Measurements from ENCODE around the gene ASGR2.
"Not testable (repeated sequence)": the region's sequence is repeated elsewhere in the genome, so short reads cannot be mapped to it uniquely, and the experiment has no call there.

The ASGR2 gene, protein sequence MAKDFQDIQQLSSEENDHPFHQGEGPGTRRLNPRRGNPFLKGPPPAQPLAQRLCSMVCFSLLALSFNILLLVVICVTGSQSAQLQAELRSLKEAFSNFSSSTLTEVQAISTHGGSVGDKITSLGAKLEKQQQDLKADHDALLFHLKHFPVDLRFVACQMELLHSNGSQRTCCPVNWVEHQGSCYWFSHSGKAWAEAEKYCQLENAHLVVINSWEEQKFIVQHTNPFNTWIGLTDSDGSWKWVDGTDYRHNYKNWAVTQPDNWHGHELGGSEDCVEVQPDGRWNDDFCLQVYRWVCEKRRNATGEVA

DNA sequence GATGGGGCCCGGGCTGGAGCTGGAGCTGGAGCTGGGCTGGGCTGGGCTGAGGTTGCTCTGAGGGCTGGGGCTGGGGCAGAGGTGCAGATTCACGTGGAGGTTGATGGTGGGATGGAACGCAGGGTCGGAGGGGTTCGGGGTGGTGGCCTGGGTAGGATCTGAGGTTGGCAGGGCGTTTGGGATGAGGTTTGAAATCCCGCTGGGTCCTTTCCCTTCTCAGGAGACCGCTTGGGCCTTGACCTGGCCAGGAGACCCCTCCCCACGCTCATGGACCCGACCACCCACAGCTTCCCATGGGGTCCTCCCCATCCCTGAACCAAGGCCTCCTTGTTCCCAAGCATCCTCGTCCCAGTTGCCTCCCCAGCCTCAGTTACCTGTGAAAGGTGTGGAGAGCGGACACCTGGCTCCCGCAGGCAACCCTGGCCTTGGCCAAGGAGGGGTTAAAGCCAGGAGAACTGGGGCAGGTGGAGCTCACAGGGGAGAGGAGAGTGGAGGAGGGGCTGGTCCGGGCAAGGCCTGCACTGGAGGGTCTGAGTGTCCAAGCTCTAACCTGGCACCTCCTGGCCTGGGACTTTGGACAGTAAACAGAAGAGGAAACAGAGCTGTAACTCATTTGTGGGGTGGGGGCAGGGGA is at the start of gene ASGR2:
TSS of gene ASGR2 (minus strand) at position 582 of the 634 bp plus-strand sequence. CDS start 582 bp downstream, outside the sequence.
- no peak within 1 kb of the TSS for H3K4me3 ChIP-seq (ENCODE audit: low read length)
- no peak for TF ChIP-seq ZNF274 (IDR thresholded peaks at IDR 0.05; ENCODE audit: low read depth, low read length)

DNA sequence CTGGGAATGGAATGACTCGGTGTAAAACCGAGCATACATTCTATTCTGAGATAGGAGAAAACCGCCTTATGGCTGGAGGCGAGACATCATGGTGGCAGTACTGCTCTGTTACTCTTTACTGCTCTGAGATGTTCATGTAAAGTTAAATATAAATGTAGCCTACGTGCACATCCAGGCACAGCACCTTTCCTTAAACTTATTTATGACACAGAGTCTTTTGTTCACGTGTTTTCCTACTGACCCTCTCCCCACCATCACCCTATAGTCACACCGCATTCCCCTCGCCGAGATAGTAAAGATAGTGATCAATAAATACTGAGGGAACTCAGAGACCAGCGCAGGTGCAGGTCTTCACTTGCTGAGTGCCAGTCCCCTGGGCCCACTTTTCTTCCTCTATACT is 44.9 kb upstream of the ASGR2 start:
- not testable (repeated sequence) for H3K4me3 ChIP-seq (ENCODE audit: low read length)

DNA sequence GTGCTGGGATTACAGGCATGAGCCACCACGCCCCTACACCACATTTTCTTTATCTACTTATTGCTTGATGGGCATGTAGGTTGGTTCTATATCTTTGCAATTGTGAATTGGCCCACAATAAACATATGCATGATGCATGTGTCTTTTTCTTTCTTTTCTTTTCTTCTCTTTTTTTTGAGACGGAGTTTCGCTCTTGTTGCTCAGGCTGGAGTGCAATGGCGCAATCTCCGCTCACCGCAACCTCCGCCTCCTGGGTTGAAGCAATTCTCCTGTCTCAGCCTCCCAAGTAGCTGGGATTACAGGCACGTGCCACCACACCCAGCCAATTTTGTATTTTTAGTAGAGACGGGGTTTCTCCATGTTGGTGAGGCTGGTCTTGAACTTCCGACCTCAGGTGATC is 43.8 kb upstream of the ASGR2 start:
- H3K4me3 ChIP-seq (ENCODE audit: low read length) = not testable (repeated sequence)

DNA sequence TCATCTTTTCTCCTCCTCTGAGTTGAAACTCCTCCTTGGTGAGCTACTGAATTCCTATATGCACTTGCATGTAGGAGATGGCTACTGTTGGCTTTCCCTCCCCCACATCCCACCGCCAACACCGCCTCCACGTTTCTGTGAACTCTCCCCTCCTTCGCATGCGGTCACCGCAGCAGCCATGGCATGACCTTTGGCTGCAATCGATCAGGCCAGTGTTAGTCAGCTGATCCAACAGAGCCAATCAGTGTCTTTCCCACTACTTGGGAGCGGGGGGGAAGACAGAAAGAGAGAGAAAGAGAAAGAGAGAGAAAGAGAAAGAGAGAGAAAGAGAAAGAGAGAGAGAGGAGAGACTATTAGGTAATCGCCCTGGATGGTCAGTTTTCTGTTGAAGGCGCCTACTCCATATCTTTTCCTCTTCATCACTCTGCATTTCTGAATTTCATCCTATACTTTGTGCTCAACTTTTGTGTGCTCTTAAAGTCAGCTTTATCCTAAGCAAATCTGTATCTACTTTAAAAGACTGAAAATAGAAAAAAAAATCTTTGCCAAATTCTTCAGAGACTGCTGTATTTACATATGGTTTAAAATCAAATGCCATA is 41.8 kb upstream of the ASGR2 start:
- no peak overlapping the region for H3K4me3 ChIP-seq (ENCODE audit: low read length)
- no peak for TF ChIP-seq ZNF274 (IDR thresholded peaks at IDR 0.05; ENCODE audit: low read depth, low read length)

DNA sequence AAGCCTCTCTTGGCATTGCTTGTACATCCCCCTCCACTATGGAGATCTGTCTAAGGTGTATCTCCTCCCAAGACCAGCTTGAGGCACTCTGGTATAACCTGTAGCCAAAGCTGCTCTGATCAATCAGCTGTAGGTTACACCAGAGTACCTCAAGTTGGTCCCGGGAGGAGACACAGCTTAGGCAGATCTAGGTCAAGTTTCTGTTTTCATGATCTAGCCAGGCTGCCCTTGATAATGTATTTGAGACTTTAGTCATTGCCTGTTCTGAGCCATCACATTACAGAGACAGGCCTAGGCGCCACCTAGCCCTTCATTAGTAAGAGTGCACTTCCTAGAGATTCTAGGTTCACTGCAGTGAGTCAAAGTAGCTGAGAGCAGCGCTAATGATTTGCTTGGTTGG is 33.1 kb upstream of the ASGR2 start:
- no peak overlapping the region for H3K4me3 ChIP-seq (ENCODE audit: low read length)
- no peak for TF ChIP-seq ZNF274 (IDR thresholded peaks at IDR 0.05; ENCODE audit: low read depth, low read length)

DNA sequence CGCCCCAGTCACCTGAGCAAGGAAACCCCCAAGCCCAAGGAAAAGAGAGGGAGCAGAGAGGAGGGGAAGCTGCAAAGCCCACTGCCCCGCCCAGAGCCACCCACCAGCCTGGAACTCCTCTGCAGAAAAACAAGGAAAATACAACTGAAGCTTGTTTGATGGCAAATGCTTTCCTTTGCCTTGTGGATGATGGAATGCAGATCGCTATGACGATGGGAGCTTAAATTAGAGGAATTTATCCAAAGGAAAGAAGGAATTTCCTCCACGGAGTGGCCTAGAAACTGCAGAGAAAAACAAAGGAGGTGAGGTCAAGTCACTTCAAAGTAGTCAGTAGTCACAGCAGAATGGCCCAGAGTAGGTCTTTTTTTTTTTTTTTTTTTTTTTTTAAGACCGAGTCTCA is 31.5 kb upstream of the ASGR2 start:
- TF ChIP-seq ZNF274 (IDR thresholded peaks at IDR 0.05; ENCODE audit: low read depth, low read length) = no peak
- H3K4me3 ChIP-seq (ENCODE audit: low read length) = no peak overlapping the region

DNA sequence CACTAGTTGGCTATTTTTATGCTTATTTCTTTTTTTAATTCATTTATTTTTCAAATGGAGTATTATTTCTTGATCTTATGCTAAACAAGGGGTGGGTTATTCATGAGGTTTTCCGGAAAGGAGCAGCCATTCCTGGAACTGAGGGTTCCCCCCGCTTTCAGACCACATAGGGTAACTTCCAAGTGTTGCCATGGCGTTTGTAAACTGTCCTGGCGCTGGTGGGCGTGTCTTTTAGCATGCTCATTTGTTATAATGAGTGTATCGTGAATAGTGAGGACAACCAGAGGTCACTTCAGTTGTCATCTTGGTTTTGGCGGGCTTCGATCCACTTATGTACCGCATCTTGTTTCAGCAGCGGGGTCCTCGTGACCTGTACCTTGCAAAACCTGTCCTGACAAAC is 29.6 kb upstream of the ASGR2 start:
- TF ChIP-seq ZNF274 (IDR thresholded peaks at IDR 0.05; ENCODE audit: low read depth, low read length) = no peak
- no peak overlapping the region for H3K4me3 ChIP-seq (ENCODE audit: low read length)

DNA sequence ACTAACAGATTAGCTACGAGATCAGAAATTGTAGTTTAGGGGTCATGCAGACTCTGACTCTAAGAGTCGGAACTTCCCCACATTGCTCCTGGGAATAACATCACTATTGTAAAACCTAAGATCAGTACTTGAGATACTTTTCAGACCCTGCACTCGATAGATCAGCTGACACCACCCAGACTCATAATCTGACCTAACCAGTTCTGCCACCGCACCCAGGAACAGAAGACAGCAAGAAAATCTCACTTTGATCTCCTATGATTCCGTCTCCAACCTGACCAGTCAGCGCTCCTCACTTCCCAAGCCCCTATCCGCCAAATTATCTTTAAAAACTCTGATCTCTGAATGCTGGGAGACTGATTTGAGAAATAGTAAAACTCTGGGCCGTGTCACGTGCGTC is 27.2 kb upstream of the ASGR2 start:
- no peak for TF ChIP-seq ZNF274 (IDR thresholded peaks at IDR 0.05; ENCODE audit: low read depth, low read length)
- H3K4me3 ChIP-seq (ENCODE audit: low read length) = no peak overlapping the region

DNA sequence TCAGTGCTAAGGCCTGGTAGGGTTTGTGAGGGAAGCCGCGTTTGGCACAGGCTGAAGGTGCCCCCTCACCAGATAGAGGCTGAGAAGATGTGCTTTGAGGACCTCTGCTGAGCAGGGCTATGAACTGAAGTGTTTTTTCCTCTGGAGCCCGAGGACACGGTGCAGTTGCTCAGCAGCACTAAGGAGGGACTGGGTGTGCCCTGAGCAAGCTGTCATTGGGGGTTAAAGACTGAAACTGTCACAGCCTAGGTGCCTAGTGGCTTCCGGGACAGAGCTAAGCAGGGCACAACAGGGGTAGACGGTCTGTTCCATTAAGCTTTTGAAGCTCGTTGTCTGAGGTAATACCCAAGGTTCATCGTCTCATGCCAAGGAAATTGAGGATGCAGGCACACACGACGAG is 24.8 kb upstream of the ASGR2 start:
- no peak overlapping the region for H3K4me3 ChIP-seq (ENCODE audit: low read length)
- TF ChIP-seq ZNF274 (IDR thresholded peaks at IDR 0.05; ENCODE audit: low read depth, low read length) = no peak

DNA sequence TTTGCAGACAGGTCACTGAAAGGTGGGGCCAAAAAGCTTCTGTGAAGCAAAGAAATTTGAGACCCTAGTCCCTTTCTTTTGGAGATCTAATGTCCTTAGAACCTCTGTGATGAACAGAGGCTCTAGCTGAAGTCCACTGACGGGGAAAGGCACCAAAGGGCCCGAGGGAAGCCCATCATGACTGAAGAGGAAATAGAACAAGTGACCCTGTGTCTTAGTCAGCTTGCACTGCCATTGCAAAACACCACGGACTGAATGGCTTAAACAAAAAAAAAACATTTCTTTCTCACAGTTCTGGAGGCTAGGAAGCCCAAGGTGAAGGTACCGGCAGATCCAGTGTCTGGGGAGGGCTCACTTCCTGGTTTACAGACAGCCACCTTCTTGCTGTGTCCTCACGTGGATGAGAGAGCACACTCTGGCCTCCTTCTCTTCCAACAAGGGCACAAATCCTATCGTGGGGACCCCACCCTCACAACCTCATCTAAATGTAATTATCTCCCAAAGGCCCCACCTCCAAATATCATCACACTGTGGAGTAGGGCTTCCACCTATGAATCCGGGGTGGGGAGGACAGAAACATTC is 24.3 kb upstream of the ASGR2 start:
- H3K4me3 ChIP-seq (ENCODE audit: low read length) = no peak overlapping the region
- TF ChIP-seq ZNF274 (IDR thresholded peaks at IDR 0.05; ENCODE audit: low read depth, low read length) = no peak

DNA sequence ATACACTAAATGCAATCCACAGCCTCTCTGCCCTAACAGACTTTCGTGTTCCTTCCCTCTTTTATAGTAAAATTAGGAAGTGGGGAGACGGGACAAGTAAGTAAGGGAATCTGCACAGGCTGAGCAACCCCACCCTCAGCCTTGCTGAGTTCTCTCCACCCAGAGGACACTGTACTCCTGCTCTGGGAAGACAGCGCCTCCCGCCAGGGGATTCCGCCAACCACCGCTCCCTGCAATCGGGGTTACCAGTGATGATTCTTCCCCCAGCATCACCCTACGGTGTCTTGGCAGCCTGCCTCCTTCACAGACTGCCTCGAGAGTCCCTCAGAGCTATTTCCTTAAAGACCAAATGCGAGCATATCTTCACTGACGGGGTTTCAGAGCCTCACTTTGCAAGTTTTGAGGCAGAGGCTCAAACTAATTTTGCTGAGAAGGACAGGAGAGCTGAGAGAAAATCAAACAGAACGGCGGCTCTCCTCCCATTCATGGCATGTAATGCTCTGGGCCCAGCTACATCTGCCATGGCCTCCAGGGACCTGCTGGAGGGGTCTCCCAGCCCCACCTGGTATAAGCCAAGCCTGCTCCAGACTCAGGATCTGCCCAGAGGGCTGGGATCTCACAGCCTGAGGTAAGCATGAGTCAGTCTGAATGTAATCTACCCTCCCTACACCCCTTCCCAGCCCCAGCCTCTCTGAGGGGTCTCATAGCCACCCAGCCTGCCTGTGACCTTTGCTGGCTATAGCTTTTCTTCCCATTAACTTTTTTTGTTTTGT is 22.7 kb upstream of the ASGR2 start:
- no peak for TF ChIP-seq ZNF274 (IDR thresholded peaks at IDR 0.05; ENCODE audit: low read depth, low read length)
- H3K4me3 ChIP-seq (ENCODE audit: low read length) = no peak overlapping the region

DNA sequence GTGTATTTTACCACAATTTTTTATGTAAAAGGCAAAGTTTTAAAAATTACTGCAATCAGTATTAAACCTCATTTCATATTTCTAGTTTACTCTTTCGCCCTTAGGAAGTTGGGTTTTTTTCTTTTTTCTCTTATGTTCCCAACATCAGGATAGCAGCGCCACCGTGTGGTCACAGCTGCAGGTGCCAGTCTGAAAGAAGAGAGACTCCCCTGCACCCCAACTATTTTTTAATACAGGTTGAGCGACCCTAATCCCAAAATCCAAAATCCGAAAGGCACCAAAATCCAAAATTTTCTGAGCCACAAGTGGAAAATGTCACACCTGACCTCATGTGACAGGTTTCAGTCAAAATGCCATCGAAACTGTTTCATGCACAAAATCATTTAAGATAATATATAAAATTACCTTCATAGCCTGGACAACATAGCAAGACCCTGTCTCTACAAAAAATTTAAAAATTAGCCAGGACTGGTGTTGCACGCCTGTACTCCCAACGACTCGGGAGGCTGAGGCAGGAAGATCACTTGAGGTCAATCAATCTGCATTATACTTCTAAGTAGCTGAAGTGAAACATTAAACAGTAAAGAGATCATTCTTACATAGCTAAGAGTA is 21.8 kb upstream of the ASGR2 start:
- no peak for TF ChIP-seq ZNF274 (IDR thresholded peaks at IDR 0.05; ENCODE audit: low read depth, low read length)
- no peak overlapping the region for H3K4me3 ChIP-seq (ENCODE audit: low read length)

DNA sequence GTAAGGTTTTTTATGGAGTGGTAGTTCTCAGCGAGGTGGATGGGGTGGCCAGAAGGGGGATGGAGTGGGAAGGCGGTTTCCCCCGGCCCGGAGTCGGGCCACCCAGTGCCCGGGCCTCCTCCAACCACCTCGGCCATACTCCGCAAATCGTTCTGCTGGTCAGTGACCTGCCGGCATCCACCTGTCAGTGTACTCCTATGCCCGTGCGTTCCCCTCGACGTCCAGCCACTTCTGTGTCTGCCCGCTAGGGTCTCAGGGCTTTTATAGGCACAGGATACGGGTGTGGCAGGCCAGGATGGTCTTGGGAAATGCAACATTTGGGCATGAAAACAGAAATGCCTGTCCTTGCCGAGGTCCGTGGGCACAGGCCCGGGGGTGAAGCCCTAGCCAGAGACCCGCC is 19.3 kb upstream of the ASGR2 start:
- no peak for TF ChIP-seq ZNF274 (IDR thresholded peaks at IDR 0.05; ENCODE audit: low read depth, low read length)
- H3K4me3 ChIP-seq (ENCODE audit: low read length) = no peak overlapping the region

DNA sequence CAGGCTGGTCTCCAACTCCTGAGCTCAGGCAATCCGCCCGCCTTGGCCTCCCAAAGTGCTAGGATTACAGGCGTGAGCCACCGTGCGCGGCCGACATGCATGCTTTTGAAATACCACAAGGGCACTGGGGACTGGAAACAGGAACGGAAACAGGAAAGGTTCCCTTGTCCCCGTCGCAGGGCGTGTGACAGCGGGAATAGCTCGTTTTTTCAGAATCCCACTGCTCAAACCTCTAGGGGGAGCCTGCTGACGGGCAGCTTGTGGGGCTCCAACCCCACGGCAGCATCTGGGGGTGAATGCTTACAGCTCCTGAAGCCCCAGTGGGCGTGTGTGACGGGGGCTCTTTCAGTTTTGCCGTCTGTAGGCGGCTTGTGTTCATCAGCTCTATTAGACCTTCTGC is 18.8 kb upstream of the ASGR2 start:
- no peak overlapping the region; the same call in 1 of the 2 replicates for H3K4me3 ChIP-seq (ENCODE audit: low read length)
- no peak for TF ChIP-seq ZNF274 (IDR thresholded peaks at IDR 0.05; ENCODE audit: low read depth, low read length)

Data from GM08714 (cell line).